Skeletal muscle cell (primary cell): Measurements from ENCODE around the gene IGFBP2.

Experiments
- DNase-seq: peaks from one replicate; pipeline ENCODE4 v3.0.0-alpha.2; 2010; ENCODE audit warnings: low read depth
- H3K4me3 ChIP-seq: 2 replicates; pipeline ENCODE4 v1.5.1; 2011; ENCODE audit warnings: low read depth, mild to moderate bottlenecking, control low read depth, low read length, moderate library complexity

The IGFBP2 gene

GRCh38 chr2:216607277-216607560, 26.0 kb upstream of the IGFBP2 start:
- H3K4me3 ChIP-seq = no peak overlapping the region
- DNase-seq = no peak

DNA sequence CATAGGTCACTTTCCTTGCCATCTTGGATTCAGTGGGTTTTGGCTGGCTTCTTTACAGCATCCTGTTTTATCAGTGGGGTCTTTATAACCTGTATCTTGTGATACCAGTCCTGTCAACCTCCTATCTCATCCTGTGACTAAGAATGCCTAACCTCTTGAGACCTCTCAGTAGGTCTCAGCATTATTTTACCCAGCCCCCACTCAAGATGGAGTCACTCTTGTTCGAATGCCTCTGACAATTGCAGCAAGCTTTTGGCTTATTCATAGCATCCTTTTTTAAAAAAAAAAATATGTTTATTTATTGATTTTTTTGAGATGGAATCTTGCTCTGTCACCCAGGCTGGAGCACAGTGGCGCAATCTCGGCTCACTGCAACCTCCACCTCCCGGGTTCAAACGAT, 24.7 kb upstream of the IGFBP2 start:
- no peak overlapping the region for H3K4me3 ChIP-seq
- no peak for DNase-seq

DNA sequence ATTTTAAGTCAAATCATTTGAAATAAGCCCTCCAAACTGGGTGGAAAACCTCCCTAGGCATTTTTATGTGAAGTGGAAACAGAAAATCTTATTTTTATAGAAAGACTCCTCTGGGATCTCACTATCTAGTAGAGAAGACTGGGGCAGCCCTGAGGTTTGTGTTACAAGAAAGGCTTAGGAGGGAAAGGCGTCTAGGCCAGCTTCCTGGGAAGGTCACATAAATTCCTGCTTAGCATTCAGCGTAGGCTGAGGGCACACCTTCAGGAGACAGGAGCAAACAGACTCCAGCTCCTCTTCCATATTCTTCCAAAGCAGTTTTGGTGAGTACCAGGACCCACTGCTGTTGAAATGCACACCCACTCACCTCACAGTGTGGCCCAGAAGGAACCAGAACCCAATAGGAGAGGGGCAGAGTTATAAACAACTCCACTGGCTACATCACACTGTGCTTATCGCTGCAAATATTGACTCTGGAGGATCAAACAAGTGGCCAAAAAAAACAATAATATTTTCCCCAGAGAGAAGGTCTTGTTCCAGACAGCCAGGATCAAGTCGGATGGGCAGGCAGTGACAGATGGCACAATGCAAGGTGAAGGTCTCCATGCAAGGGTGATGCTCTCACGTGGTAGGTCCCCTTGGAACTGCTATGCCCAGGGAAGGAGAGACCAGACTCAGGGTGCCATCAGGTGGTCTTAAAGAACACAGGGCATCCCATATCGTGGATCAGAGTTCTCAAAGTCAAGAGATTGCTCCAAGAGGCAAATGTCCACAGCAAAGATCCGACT, 17.7 kb upstream of the IGFBP2 start:
- no peak overlapping the region for H3K4me3 ChIP-seq
- DNase-seq = no peak

- no peak for DNase-seq
- H3K4me3 ChIP-seq = no peak overlapping the region
Measured at GRCh38 chr2:216616083-216616678, 17.0 kb upstream of the IGFBP2 start.

DNA sequence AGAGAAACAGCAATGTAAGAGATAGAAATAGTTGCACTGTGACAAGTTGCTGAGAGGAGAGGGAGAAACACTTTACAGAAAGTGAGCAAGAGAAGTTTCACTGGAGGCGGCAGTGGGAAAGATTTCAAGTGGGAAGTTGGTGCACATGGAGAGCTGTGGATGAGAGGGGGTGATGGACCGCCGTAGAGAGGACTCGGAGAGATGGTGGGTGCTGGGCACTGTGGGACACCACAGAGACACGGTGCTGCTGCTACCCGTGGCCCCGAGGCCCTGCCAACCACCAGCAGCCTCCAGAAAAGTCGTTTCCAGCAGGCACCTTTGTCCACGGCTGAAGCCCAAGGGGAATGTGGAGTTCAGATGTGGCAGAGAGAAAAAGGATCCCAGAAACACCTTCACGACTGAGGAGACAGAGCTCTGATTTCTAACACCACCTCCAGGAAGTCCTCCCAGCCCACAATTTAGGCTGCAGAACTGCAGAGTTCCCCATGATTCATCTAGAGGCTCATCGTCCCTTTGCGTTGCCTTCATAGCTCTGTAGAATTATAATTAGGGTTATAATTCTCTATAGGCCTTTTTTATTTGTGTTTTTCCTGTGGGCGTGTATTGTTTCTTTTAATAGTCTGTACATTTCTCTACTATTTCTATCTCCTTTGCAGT, 15.9 kb upstream of the IGFBP2 start:
- no peak overlapping the region for H3K4me3 ChIP-seq
- DNase-seq = no peak

DNA sequence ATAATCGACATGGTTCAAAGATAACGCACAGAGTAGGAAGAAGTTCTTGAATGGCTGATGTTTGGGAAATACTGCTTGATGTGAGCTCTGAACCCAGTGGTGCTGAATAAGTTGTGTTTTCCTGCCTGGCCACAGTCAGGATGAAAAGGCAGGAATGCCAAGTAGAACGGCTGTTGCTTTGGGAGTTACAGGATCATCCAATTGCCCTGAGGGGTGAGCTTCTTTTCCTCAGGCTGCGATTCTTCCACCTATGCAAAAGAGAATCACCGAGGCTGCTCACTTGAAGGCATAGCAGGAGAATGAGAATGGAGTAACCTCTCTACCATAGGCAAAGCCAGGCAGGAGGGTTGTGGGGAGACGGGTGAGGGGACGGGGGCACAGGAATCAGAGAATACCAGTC, 14.4 kb upstream of the IGFBP2 start:
- DNase-seq = no peak
- no peak overlapping the region for H3K4me3 ChIP-seq

GRCh38 chr2:216619411-216620393, 13.5 kb upstream of the IGFBP2 start:
- DNase-seq = peak; percentile 72

DNA sequence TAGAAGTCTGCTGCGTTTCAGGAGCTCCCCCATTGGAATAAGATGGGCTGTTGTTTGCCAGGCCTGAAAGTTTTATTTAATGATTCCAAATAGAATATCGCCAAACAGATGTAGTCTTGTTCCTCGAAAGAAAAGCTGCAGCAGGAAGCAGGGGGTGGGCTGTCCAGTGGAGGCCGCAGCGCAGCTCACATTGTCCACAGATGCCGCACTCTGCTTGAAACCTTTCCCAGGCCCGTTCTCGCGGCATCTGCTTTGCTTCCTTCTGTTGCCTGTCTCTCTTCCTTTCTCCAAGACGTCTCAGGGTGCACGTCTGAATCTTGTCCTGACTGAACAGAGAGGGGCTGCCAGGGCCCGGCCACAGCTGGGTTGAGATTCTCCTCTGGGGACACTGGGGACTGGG, 12.4 kb upstream of the IGFBP2 start:
- no peak overlapping the region for H3K4me3 ChIP-seq
- no peak for DNase-seq

More at GRCh38 chr2:216619411-216620393, 13.5 kb upstream of the IGFBP2 start:
- no peak overlapping the region for H3K4me3 ChIP-seq

DNA sequence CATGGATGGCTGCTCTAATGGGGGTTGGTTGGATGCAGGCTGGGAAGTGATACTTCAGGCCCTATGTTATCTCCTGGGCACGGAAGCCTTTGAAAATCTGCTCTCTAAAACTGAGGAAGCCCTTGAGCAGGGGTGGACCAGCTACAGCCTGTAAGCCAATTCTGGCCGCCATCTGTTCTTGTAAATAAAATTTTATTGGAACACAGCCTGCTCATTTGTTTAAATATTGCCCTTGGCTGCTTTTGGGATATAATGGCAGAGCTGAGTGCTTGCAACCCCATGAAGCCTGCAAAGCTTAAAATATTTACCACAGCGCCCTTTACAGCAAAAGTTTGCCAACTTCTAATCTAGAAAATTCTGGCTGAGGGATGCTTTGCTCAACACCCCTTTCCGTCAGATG, 11.9 kb upstream of the IGFBP2 start:
- no peak overlapping the region for H3K4me3 ChIP-seq
- no peak for DNase-seq

- DNase-seq = no peak
- no peak overlapping the region for H3K4me3 ChIP-seq
Measured at GRCh38 chr2:216622526-216622925, 10.7 kb upstream of the IGFBP2 start.

- no peak for DNase-seq
- no peak overlapping the region for H3K4me3 ChIP-seq
Measured at GRCh38 chr2:216624251-216624650, 9.0 kb upstream of the IGFBP2 start.

- H3K4me3 ChIP-seq = no peak overlapping the region
- no peak for DNase-seq
Measured at GRCh38 chr2:216626168-216626874, 6.9 kb upstream of the IGFBP2 start.

- no peak overlapping the region for H3K4me3 ChIP-seq
- no peak for DNase-seq
Measured at GRCh38 chr2:216626875-216627245, 6.4 kb upstream of the IGFBP2 start.

- no peak for DNase-seq
- no peak overlapping the region for H3K4me3 ChIP-seq
Measured at GRCh38 chr2:216629784-216630183, 3.4 kb upstream of the IGFBP2 start.

DNA sequence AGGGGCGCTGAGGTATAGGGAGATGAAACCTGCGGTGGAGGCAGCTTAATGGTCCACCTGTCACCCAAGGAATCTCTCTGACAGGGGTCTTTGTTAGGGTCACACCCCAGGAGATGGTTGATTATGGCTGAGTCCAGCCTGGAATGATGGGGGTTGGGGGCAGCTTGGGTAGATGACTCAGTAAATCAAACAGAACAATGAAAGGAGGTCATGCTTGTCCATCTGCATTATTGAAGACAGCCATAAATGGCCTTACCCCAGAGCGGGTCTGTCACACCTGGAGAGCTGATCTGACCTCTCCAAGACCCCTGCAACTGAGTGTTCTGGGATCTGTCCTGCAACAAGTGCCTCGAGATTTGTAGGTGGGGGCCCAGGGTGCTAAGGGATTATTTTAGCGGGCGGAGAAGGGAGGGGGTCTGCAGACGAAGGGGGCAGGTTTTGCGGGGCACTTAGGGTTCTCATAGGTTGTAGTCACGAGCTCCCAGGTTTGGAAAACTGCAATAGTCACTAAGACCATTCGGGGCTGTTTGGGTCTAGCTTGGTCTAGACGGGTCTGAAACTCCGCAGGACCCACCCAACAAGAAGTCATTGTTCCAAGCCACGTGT, 771 bp upstream of the IGFBP2 start:
- DNase-seq = no peak
- peak overlapping the region; percentile 50 for H3K4me3 ChIP-seq

- DNase-seq = no peak
Measured at GRCh38 chr2:216633616-216634369, 573 bp downstream of the IGFBP2 start.

DNA sequence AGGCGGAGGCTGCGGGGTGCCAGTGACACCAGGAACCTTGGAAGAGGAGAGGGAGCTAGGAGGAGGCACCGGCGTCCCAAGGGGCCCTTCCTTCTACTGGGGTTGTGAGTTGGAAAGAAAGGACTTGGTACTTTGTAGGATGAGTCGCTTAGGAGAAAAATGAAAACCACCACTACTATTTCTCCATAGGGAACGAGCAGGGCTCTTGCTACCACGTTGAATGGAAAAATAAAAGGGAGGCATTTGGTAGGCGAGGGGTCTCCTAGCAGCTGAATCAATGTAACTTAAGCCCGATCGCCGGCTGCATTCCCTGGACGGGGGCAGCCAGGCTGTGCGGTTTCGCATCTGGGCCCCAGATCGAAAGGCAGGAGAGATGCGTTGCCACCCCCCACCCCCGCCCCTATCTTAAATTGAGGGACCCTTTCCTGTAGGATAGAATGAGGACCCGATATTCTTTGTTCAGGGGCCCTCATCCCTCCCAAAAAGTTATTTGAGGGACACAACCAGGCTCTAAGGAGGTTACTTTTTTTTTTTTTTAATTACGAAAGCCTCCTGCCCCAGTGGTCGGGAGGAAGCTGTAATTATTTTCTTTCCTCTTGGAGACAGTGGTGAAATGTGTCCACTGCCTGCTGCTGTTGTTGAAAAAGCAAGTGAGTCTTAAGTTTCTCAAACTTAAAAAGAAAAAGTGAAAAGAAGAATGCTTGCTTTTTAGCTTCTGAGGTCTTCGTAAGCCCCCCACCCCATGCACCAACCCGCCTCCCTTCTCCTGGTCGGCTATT, 1.3 kb downstream of the IGFBP2 start:
- no peak for DNase-seq
- peak overlapping the region; percentile 79 for H3K4me3 ChIP-seq

More at GRCh38 chr2:216633616-216634369, 573 bp downstream of the IGFBP2 start:
- H3K4me3 ChIP-seq = peak overlapping the region; percentile 79
